ENCODE data around the gene CLRN1.

The CLRN1 gene

DNA sequence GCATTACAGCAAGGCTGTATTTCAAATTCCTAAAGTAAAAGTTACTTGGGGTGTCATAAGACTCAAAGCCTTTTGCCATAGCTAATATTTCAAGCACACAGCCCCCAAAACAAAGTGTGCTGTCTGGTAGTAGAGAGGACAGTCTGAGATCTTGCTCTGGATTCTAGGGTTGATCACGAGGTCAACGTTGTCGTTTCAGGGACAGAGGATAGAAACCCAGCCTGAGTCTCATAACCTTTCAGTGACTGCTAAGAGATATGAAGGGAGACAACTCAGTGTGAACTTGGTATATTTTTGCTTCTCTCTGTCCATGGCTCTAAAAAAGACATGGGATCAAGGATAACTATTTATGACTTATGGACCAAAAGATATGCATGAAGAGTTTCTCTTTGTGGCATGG, 41.7 kb downstream of the CLRN1 start:
- H3K4me3 ChIP-seq (ENCODE audit: low read depth in 1 of 2, low read length in 2 of 2) = no peak overlapping the region
- H4K20me1 ChIP-seq (ENCODE audit: insufficient read depth, low read length) = no peaks in the 10 kb centered on the region
- H3K9ac ChIP-seq (ENCODE audit: low read depth, low read length) = no peak overlapping the region
- ATAC-seq (ENCODE audit: insufficient read depth, low read depth) (no peak), DNase-seq (no peak)
- no peak overlapping the region for H3K27ac ChIP-seq (ENCODE audit: low read length)
- no peaks in the 10 kb centered on the region for H3K4me1 ChIP-seq (ENCODE audit: insufficient read depth, low read length)
- no peaks in the 10 kb centered on the region for H3K9me3 ChIP-seq (ENCODE audit: insufficient read depth, low read length, severe bottlenecking)
- no peak overlapping the region for H2AFZ ChIP-seq (ENCODE audit: low read depth, low read length)
- TF ChIP-seq, protein P1, sequence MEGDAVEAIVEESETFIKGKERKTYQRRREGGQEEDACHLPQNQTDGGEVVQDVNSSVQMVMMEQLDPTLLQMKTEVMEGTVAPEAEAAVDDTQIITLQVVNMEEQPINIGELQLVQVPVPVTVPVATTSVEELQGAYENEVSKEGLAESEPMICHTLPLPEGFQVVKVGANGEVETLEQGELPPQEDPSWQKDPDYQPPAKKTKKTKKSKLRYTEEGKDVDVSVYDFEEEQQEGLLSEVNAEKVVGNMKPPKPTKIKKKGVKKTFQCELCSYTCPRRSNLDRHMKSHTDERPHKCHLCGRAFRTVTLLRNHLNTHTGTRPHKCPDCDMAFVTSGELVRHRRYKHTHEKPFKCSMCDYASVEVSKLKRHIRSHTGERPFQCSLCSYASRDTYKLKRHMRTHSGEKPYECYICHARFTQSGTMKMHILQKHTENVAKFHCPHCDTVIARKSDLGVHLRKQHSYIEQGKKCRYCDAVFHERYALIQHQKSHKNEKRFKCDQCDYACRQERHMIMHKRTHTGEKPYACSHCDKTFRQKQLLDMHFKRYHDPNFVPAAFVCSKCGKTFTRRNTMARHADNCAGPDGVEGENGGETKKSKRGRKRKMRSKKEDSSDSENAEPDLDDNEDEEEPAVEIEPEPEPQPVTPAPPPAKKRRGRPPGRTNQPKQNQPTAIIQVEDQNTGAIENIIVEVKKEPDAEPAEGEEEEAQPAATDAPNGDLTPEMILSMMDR (IDR thresholded peaks at IDR 0.05; ENCODE audit: borderline replicate concordance, extremely low read depth, low read length, poor library complexity, severe bottlenecking) = no peak
- no peak for TF ChIP-seq EZH2 (IDR thresholded peaks at IDR 0.05; ENCODE audit: borderline replicate concordance, low read depth, low read length, severe bottlenecking)
- H3K79me2 ChIP-seq (ENCODE audit: insufficient read depth, low read length) = no peaks in the 10 kb centered on the region
- no peaks in the 10 kb centered on the region for H3K36me3 ChIP-seq (ENCODE audit: insufficient read depth, low read length)
- no peak overlapping the region for H3K4me2 ChIP-seq (ENCODE audit: insufficient read depth, low read length)
- H3K27me3 ChIP-seq (ENCODE audit: insufficient read depth, low read length, poor library complexity) = peaks cover 34% of the 10 kb centered on the region

DNA sequence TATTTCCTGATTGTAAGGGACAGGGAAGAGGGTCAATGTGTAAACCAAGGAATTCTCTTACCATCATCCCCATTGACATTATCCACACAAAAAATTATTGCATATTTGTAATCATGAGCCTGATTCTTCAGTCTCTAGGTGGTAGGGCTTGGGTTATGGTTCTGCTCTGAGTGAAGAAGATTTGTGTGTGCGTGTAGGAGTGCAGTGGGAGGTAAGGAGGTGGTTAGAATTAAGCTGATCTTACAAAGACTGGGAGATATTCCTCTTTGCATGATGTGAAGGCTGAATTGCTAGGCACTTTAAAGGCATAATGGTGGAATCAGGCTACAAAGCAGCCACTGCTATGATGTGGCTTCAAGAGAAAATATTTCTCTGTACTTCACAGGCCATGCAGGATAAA, 44.3 kb downstream of the CLRN1 start:
- no peaks in the 10 kb centered on the region for H3K4me1 ChIP-seq (ENCODE audit: insufficient read depth, low read length)
- no peak overlapping the region for H3K27ac ChIP-seq (ENCODE audit: low read length)
- TF ChIP-seq EZH2 (IDR thresholded peaks at IDR 0.05; ENCODE audit: borderline replicate concordance, low read depth, low read length, severe bottlenecking) = no peak
- TF ChIP-seq, protein P1 (IDR thresholded peaks at IDR 0.05; ENCODE audit: borderline replicate concordance, extremely low read depth, low read length, poor library complexity, severe bottlenecking) = no peak
- H2AFZ ChIP-seq (ENCODE audit: low read depth, low read length) = no peak overlapping the region
- DNase-seq (no peak), ATAC-seq (ENCODE audit: insufficient read depth, low read depth) (no peak)
- no peak overlapping the region for H3K9ac ChIP-seq (ENCODE audit: low read depth, low read length)
- no peak overlapping the region for H3K4me3 ChIP-seq (ENCODE audit: low read depth in 1 of 2, low read length in 2 of 2)
- peaks cover 44% of the 10 kb centered on the region for H3K27me3 ChIP-seq (ENCODE audit: insufficient read depth, low read length, poor library complexity)
- 0 out of 2 replicates have a peak, but pooled peaks cover 4% of the 10 kb centered on the region for H4K20me1 ChIP-seq (ENCODE audit: insufficient read depth, low read length)
- no peaks in the 10 kb centered on the region for H3K79me2 ChIP-seq (ENCODE audit: insufficient read depth, low read length)
- H3K36me3 ChIP-seq (ENCODE audit: insufficient read depth, low read length) = no peaks in the 10 kb centered on the region
- no peaks in the 10 kb centered on the region for H3K9me3 ChIP-seq (ENCODE audit: insufficient read depth, low read length, severe bottlenecking)
- no peak overlapping the region for H3K4me2 ChIP-seq (ENCODE audit: insufficient read depth, low read length)

DNA sequence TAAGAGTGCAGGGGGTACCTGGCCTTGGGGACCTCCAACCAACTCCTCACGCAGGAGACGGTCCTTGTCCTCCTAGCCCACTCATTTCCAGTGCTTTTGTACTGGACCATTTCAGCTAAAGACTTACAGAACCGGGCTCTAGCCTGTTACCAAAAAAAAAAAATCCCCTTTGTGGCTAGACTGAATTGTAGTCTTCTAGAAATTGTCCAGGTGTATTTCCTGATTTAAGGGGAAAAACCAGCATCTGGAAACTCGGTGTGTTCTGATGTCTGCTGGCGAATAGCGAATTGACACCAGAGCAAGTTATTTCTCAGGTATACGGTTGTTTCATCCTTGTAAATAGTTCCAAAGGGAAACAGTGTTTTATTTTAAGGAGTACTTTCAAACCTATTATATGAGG, 46.2 kb downstream of the CLRN1 start:
- Histone ChIP-seq H3K79me2 (ENCODE audit: insufficient read depth, low read length) (no peaks in the 10 kb centered on the region), H3K27ac (ENCODE audit: low read length) (no peak overlapping the region), H2AFZ (ENCODE audit: low read depth, low read length) (no peak overlapping the region), H3K4me1 (ENCODE audit: insufficient read depth, low read length) (no peaks in the 10 kb centered on the region), H3K27me3 (ENCODE audit: insufficient read depth, low read length, poor library complexity) (peaks cover 36% of the 10 kb centered on the region), H3K9me3 (ENCODE audit: insufficient read depth, low read length, severe bottlenecking) (no peaks in the 10 kb centered on the region), H3K4me3 (ENCODE audit: low read depth in 1 of 2, low read length in 2 of 2) (no peak overlapping the region), H3K4me2 (ENCODE audit: insufficient read depth, low read length) (no peak overlapping the region), H3K36me3 (ENCODE audit: insufficient read depth, low read length) (no peaks in the 10 kb centered on the region), H3K9ac (ENCODE audit: low read depth, low read length) (no peak overlapping the region), H4K20me1 (ENCODE audit: insufficient read depth, low read length) (0 out of 2 replicates have a peak, but pooled peaks cover 4% of the 10 kb centered on the region)
- TF ChIP-seq EZH2 (IDR thresholded peaks at IDR 0.05; ENCODE audit: borderline replicate concordance, low read depth, low read length, severe bottlenecking) = no peak
- no peak for DNase-seq
- ATAC-seq (ENCODE audit: insufficient read depth, low read depth) = no peak

DNA sequence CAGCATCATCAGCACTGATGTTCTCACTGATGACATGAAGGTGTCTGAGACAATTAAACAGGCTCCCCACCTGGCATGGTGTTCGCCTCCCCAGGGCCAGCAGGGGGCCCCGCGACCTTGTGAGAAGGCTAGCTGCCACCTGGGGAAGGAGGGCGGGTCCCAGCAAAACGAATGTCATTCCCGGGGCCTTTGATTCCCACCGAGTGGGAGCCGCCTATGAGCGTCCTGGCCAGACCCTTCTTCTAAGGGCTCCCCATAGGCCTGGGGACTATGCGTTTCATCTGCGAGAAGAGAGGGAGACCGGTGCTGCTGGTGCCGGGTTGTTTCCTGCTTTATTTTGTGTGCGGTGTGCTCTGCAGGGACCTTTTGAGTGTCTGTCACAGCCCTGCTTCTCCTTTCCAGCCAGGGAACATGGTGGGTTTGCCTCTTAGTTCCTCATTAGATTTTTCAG, 46.8 kb downstream of the CLRN1 start:
- peaks cover 35% of the 10 kb centered on the region for H3K27me3 ChIP-seq (ENCODE audit: insufficient read depth, low read length, poor library complexity)
- ATAC-seq (ENCODE audit: insufficient read depth, low read depth) (peak; percentile 93), DNase-seq (peak; percentile 55)
- no peaks in the 10 kb centered on the region for H3K4me1 ChIP-seq (ENCODE audit: insufficient read depth, low read length)
- H3K27ac ChIP-seq (ENCODE audit: low read length) = no peak overlapping the region
- H3K4me3 ChIP-seq (ENCODE audit: low read depth in 1 of 2, low read length in 2 of 2) = no peak overlapping the region
- H3K9me3 ChIP-seq (ENCODE audit: insufficient read depth, low read length, severe bottlenecking) = no peaks in the 10 kb centered on the region
- H3K9ac ChIP-seq (ENCODE audit: low read depth, low read length) = no peak overlapping the region
- H2AFZ ChIP-seq (ENCODE audit: low read depth, low read length) = no peak overlapping the region
- TF ChIP-seq, protein P1 (IDR thresholded peaks at IDR 0.05; ENCODE audit: borderline replicate concordance, extremely low read depth, low read length, poor library complexity, severe bottlenecking) = peak; percentile 77
- TF ChIP-seq EZH2 (IDR thresholded peaks at IDR 0.05; ENCODE audit: borderline replicate concordance, low read depth, low read length, severe bottlenecking) = no peak
- no peaks in the 10 kb centered on the region for H3K36me3 ChIP-seq (ENCODE audit: insufficient read depth, low read length)
- H3K79me2 ChIP-seq (ENCODE audit: insufficient read depth, low read length) = no peaks in the 10 kb centered on the region
- 0 out of 2 replicates have a peak, but pooled peaks cover 4% of the 10 kb centered on the region for H4K20me1 ChIP-seq (ENCODE audit: insufficient read depth, low read length)
- no peak overlapping the region for H3K4me2 ChIP-seq (ENCODE audit: insufficient read depth, low read length)

Measured in DND-41 (cell line).